Naive thymus-derived CD8-positive, alpha-beta T cell (primary cell): ENCODE measurements around the gene CAMTA1. TPM values are rescaled to one million over a fixed set of nuclear protein-coding genes. Genes with fewer than 3 reads are reported as not detected.

Experiments
- ATAC-seq, 2 donors: fragments of 150-1000 bp; cut with Tn5 transposase in 1 of 2; sonication (Bioruptor Pico), chemical (Tn5 transposase) in 1 of 2; 1 replicate in 1 of 2; 2 replicates in 1 of 2; pipeline ENCODE4 v1.10.0; 2021; ENCODE audit warnings: mild to moderate bottlenecking in 2 of 2, moderate library complexity in 2 of 2
- POLR2A ChIA-PET: fragments of 350-600 bp; sonication (Branson Sonifier 250); formaldehyde crosslinking; loops from one replicate; lab custom pipeline; 2021; ENCODE audit warnings: antibody characterized with exemption; lab: Charles Lee
- DNase-seq, 10 donors: peaks; one replicate each; pipeline versions ENCODE4 v3.0.0 to v3.0.0-alpha.2; 2020 to 2022
- H3K27ac Mint-ChIP-seq, 10 donors: one replicate each; pipeline ENCODE4 v1.8.0; 2020 to 2022; ENCODE audit warnings: mild to moderate bottlenecking in 10 of 10, mixed read lengths in 10 of 10, moderate library complexity in 4 of 10, inconsistent platforms in 1 of 10
- H3K27me3 Mint-ChIP-seq, 5 donors: one replicate each; pipeline ENCODE4 v1.8.0; 2021 to 2022; ENCODE audit warnings: mixed read lengths in 5 of 5
- H3K36me3 Mint-ChIP-seq, 3 donors: one replicate each; pipeline ENCODE4 v1.8.0; 2020 to 2022; ENCODE audit warnings: mixed read lengths in 3 of 3, mild to moderate bottlenecking in 2 of 3, inconsistent platforms in 1 of 3
- H3K4me1 Mint-ChIP-seq, 4 donors: one replicate each; pipeline ENCODE4 v1.8.0; 2021 to 2022; ENCODE audit warnings: mixed read lengths in 4 of 4
- H3K4me3 Mint-ChIP-seq, 10 donors: one replicate each; pipeline ENCODE4 v1.8.0; 2020 to 2022; ENCODE audit warnings: mild to moderate bottlenecking in 10 of 10, mixed read lengths in 10 of 10, moderate library complexity in 6 of 10, inconsistent platforms in 1 of 10
- H3K9me3 Mint-ChIP-seq, 9 donors: one replicate each; pipeline ENCODE4 v1.8.0; 2020 to 2022; ENCODE audit warnings: mixed read lengths in 9 of 9, mild to moderate bottlenecking in 3 of 9, inconsistent platforms in 1 of 9, moderate library complexity in 1 of 9
- polyA plus RNA-seq, 3 donors: library from polyadenylated mRNA; unstranded; fragments of 300-500 nt; fragmentation: Illumina TruSeq; gene quantifications; one replicate each; pipeline ENCODE4 v1.2.3, GENCODE V29; 2021
- total RNA-seq, 8 experiments: library from RNA in 2 of 8; stranded (reverse) in 2 of 8; gene quantifications; one replicate each; pipeline ENCODE4 v1.2.3 and lab custom pipeline; 2021 to 2026

The CAMTA1 gene
- total and polyA plus RNA-seq, 5 experiments from 2014 or later, result 32.6 to 78.3 (median 47.3) TPM

DNA sequence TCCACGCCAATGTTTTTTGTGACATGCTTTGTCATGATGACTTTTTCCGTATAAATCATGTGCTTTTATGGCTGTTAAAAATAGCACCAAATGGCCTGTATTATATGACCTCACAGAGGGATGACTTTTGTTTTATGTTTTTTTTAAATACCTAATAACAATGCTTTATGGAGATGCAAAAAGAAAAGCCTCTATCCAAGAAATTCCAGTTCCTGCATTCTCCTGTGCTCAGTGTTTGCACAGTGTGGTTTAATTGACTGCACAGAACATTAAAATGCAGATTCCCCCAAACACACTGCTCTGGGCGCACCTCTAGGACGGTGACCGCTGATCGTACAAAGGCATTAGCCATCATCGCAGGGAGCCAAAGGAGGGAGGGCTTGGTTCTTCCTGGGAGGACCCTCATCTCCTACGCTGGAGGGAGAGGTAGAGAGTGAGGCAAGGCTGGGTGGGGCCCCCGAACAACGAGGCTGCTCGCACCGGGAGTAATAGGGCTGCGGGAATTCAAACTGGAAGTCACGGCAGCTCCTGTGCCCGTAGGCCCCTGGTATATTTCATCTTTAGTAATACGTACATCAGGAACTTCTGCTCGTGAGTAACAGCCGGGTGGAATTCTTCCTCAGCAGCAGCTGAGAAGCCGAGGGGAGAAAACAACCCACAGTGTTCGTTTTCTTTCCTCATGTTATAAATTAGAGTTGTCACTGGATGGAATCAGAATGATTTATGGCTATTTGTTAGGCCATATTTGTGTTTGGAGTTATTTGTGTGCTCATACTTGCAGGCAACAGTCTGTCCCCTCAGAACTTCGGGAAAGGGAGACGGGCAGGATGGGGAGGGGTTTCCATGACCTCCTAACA is 465.6 kb downstream of the CAMTA1 start:
- H3K4me1 Mint-ChIP-seq, result no peaks in the 10 kb centered on the region
- H3K9me3 Mint-ChIP-seq, result peaks cover 0 to 3% (median 0%) of the 10 kb centered on the region in 9 donors
- peaks cover 16 to 68% (median 25%) of the 10 kb centered on the region in 5 donors for H3K27me3 Mint-ChIP-seq
- no peak overlapping the region for H3K4me3 Mint-ChIP-seq
- POLR2A ChIA-PET, result no interaction called here
- ATAC-seq (no peak), DNase-seq (no peak)
- no peaks in the 10 kb centered on the region for H3K36me3 Mint-ChIP-seq
- H3K27ac Mint-ChIP-seq, result no peak overlapping the region

DNA sequence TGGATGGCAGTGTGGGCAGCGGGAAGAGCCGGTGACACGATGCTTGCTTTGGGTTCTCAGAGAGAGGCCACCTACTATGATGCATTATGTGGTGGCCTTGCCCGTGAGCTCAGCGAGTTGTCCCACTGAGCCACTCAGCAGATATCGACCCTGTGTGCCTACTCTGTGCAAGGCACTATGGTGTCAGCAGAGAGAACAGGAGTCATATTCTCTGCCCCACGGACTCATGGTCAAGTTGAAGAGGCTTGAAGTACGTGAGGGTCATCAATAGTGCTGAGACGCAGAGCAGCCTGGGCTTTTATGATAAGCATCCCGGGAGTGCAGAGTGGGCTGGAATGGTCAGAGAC is 466.2 kb downstream of the CAMTA1 start:
- ATAC-seq (no peak), DNase-seq (no peak)
- H3K27ac Mint-ChIP-seq, result no peak overlapping the region
- no peak overlapping the region for H3K4me3 Mint-ChIP-seq
- peaks cover 15 to 62% (median 23%) of the 10 kb centered on the region in 5 donors for H3K27me3 Mint-ChIP-seq
- H3K9me3 Mint-ChIP-seq, result peaks cover 0 to 2% (median 0%) of the 10 kb centered on the region in 9 donors
- POLR2A ChIA-PET, result no interaction called here
- H3K4me1 Mint-ChIP-seq, result no peaks in the 10 kb centered on the region
- H3K36me3 Mint-ChIP-seq, result no peaks in the 10 kb centered on the region

DNA sequence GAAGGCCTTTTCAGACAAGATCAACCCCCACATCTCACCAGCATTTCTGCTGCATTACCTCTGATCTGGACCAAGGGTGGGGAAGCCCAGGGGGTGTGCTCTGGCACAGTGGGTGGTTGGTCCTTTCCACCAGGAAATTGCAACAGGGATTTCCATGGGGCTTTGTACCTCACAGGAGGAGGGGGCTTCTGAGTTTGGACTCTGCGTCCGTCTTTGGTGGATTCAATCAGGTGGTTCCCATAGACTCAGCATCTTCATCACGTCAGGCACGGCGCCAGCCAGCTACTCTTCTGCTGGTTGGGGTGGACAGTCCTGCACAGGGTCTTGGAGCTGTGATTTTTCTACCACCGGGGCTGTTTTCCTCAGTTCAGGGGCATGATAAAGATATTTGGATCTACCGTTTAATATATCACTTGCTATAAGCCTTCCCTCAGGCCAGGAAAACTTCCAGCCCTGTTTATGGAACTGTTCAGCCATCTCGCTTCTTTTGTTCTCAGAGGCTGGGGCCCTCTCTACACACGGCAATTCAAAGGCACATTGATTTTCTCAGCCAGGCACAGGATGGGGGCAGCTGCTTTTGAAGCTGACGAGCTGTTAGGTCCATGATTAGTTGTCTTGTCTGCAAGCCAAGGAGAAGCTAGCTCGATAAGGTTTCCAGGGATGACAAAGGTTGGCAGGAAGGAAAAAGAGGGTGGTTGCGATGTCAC is 467.3 kb downstream of the CAMTA1 start:
- POLR2A ChIA-PET, result no interaction called here
- H3K27me3 Mint-ChIP-seq, result peaks cover 10 to 51% (median 18%) of the 10 kb centered on the region in 5 donors
- ATAC-seq, result no peak
- DNase-seq, result no peak
- no peak overlapping the region for H3K4me3 Mint-ChIP-seq
- H3K4me1 Mint-ChIP-seq, result no peaks in the 10 kb centered on the region
- H3K27ac Mint-ChIP-seq, result no peak overlapping the region
- H3K36me3 Mint-ChIP-seq, result no peaks in the 10 kb centered on the region
- H3K9me3 Mint-ChIP-seq, result no peaks in the 10 kb centered on the region

DNA sequence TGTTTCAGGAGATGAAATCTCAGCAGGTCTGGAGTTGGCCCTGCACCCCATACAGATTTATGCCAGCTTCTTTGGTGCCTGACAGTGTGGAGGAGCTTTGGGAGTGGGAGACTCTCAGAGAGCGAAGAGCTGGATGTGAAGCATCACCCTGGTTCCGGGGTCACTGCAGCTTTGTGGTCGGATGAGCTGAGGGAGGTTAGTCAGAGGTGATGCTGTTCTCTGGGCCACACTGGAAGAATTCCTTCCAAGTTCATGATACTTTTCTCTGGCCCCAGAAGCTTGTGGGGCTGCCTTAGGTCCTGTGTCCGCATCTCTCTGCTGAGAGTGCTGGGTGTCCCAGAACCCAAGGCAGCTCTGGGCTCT is 467.8 kb downstream of the CAMTA1 start:
- H3K27me3 Mint-ChIP-seq, result peaks cover 8 to 45% (median 17%) of the 10 kb centered on the region in 5 donors
- no peaks in the 10 kb centered on the region for H3K36me3 Mint-ChIP-seq

DNA sequence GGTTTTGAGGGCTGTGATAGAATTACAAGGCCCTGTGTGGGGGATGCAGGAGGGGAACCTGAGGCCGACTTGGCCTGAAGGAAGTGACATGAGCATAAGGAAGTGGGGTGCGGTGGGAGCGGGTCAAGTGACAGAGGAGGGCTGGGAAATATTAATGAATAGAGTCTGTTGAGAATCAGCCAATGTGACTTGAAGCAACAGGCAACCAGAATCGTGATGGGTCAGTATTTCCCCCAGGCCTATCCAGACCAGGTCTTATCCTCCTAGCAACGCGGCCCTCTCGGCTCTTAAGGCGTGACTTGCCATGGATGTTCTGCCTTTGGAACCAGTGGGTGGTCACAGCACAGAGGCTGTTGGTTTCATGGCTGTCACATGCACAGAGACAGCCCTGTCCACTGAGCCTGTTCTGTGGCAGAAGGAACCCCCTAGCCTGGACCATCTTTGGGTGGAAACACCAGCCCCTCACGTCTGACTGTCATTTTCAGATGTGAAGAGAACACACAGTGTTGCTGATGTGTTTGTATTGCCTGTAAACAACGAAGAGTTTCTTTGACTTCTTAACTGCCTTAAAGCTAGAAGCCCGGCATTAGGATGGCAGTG is 468.8 kb downstream of the CAMTA1 start:
- DNase-seq, result no peak
- Mint-ChIP-seq H3K4me1 (no peaks in the 10 kb centered on the region), H3K9me3 (no peaks in the 10 kb centered on the region), H3K27me3 (peaks cover 7 to 35% (median 16%) of the 10 kb centered on the region in 5 donors), H3K36me3 (no peaks in the 10 kb centered on the region), H3K4me3 (no peak overlapping the region), H3K27ac (no peak overlapping the region)
- POLR2A ChIA-PET, result no interaction called here
- no peak for ATAC-seq

More for the DNA sequence above, 467.8 kb downstream of the CAMTA1 start:
- no peak overlapping the region for H3K27ac Mint-ChIP-seq
- no peaks in the 10 kb centered on the region for H3K4me1 Mint-ChIP-seq
- no peak for ATAC-seq
- POLR2A ChIA-PET, result no interaction called here
- no peak overlapping the region for H3K4me3 Mint-ChIP-seq
- DNase-seq, result no peak
- H3K9me3 Mint-ChIP-seq, result no peaks in the 10 kb centered on the region

DNA sequence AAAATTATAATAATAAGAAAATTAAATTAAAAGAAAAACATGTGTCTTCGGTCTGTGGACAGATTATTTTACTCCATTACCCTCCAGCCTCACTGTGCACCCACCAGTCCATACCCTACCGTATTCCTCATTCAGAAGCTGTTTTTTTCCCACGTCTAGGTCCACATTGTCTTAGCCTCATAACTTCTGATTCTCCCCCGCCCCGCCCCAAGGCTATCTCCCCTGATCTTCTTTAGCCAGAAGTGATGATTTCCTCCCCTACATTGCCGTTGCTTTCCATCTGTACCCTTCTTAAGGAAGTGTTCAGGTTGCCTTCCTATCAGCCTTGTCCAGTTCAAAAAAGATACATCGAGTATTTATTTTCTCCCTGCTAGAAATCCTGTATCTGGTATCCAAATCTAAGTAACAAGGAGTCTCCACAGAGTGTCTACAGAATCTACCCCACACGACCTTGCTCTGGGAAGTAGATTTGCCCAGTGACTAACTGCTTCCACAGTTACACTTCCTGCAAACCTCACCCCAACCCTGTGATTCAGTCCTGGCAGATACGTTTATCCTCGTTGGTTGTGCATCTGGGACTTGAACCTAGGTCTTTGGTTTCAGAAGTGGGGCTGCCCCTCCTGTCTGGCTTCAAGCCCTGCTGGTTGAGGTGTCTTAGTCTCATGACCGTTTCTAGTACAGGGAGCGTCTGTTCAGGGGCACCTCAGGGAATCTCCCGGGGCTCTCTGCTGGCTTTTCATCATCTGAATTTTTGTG is 470.2 kb downstream of the CAMTA1 start:
- no peak overlapping the region for H3K4me3 Mint-ChIP-seq
- no peaks in the 10 kb centered on the region for H3K4me1 Mint-ChIP-seq
- peak overlapping the region in 1 of 10 donors; percentile 40 for H3K27ac Mint-ChIP-seq
- POLR2A ChIA-PET, result no interaction called here
- no peaks in the 10 kb centered on the region for H3K9me3 Mint-ChIP-seq
- ATAC-seq, result no peak
- no peaks in the 10 kb centered on the region for H3K36me3 Mint-ChIP-seq
- no peak for DNase-seq
- peaks cover 7 to 27% (median 18%) of the 10 kb centered on the region in 5 donors for H3K27me3 Mint-ChIP-seq

DNA sequence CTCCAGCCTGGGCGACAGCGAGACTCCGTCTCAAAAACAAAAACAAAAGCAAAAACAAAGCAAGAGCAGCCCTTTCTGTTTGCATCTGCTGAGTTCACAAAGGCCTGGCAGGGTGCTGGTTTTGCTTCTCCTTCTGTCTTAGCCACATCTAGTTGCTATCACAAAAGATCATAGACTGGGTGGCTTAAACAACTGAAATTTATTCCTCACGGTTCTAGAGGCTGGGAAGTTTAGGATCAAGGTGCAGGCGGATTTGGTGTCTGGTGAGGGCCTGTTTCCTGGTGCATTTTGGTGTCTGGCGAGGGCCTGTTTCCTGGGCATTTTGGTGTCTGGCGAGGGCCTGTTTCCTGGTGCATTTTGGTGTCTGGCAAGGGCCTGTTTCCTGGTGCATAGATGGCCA is 471.3 kb downstream of the CAMTA1 start:
- no peaks in the 10 kb centered on the region for H3K9me3 Mint-ChIP-seq
- POLR2A ChIA-PET, result no interaction called here
- no peak for DNase-seq
- peaks cover 6 to 19% (median 16%) of the 10 kb centered on the region in 5 donors for H3K27me3 Mint-ChIP-seq
- H3K4me1 Mint-ChIP-seq, result no peaks in the 10 kb centered on the region
- no peaks in the 10 kb centered on the region for H3K36me3 Mint-ChIP-seq
- H3K27ac Mint-ChIP-seq, result no peak overlapping the region
- no peak for ATAC-seq
- H3K4me3 Mint-ChIP-seq, result no peak overlapping the region

DNA sequence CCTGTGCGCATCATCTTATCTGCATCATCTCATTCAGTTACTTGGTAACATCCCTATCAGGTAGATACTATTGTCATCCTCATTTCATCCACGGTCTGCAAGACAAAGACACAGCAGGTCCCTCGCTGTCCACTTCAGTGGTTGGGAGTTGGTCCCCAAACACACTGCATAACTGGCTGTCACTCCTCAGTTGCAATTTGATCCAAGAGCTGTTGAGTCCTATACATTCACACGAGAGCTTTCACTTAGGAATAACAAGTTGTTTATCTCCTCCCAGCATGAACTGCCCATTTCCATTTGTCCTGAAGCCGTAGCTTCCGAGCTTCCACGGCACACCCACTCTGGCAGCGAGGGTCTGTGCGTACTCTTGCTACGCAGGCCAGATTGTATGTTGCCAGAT is 472.0 kb downstream of the CAMTA1 start:
- Mint-ChIP-seq H3K27ac (no peak overlapping the region), H3K4me1 (no peaks in the 10 kb centered on the region), H3K36me3 (no peaks in the 10 kb centered on the region), H3K4me3 (no peak overlapping the region), H3K27me3 (peaks cover 4 to 17% (median 10%) of the 10 kb centered on the region in 5 donors), H3K9me3 (no peaks in the 10 kb centered on the region)
- POLR2A ChIA-PET, result no interaction called here
- ATAC-seq (no peak), DNase-seq (no peak)

DNA sequence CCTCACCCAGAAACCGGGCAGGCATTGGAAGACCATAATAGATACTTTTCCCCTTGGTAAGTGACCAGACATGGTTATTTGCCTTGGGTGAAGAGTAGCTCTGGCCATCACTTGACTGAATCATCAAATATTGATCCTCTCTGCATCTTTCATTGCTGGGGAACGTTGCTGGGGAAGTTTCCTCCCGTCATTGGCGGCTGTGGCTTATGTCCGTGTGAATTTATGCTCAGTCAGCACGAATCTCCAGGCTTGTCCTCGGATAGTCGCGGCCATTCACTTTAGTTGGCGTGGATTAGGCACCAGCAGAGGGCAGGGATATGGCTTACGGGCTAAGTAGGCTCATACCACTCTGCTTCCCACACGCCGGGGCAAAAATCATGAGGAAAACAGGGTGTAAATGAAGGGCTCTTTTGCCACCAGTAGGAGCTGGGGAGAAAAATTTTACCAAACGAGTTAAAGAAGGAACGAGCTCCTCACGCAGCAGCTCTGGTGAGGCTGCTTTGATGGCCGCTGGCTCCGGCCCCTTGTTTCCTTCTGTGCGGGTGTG is 473.4 kb downstream of the CAMTA1 start:
- DNase-seq, result no peak
- Mint-ChIP-seq H3K9me3 (no peaks in the 10 kb centered on the region), H3K27ac (no peak overlapping the region), H3K27me3 (peaks cover 8 to 24% (median 16%) of the 10 kb centered on the region in 5 donors), H3K4me1 (no peaks in the 10 kb centered on the region), H3K4me3 (no peak overlapping the region), H3K36me3 (no peaks in the 10 kb centered on the region)
- POLR2A ChIA-PET, result no interaction called here
- no peak for ATAC-seq

DNA sequence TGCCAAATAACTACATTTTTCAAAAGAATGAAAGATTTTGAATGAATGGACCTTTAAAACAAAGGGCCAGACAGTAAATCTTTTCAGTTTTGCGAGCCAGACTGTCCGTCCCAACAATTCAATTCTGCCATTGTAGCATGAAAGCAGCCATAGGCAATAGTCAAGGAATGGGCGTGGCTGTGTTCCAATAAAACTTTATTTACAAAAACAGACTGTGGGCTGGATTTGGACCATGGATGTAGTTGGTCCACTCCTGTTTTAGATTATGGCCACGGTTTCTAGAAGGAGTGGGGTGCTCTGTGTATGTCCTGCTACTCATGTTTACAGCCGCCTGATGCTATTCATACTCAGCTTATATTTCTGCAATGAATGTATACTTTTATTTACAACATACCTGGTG is 474.7 kb downstream of the CAMTA1 start:
- H3K27ac Mint-ChIP-seq, result no peak overlapping the region
- H3K9me3 Mint-ChIP-seq, result no peaks in the 10 kb centered on the region
- H3K4me3 Mint-ChIP-seq, result no peak overlapping the region
- H3K4me1 Mint-ChIP-seq, result no peaks in the 10 kb centered on the region
- H3K27me3 Mint-ChIP-seq, result peaks cover 8 to 24% (median 16%) of the 10 kb centered on the region in 5 donors
- no peaks in the 10 kb centered on the region for H3K36me3 Mint-ChIP-seq
- POLR2A ChIA-PET, result no interaction called here
- DNase-seq (no peak), ATAC-seq (no peak)

DNA sequence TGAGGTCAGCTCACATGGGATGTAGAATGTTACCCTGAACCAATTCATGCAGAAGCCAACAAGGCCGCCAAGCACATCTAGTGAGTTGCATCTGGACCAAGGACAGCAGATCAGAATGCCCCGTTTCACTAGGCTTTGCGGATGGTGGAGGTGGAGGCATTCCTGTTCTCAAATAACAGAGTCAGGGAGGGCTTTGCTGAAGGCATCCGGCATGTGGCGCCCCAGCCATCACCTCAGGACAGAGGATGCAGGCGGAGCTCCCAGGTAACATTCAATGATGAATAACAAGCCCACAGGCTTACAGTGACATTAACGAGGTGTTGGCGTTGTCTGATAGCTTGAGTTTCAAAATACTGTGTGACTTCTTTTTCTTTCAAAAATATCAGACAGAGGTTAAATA is 476.2 kb downstream of the CAMTA1 start:
- DNase-seq, result no peak
- ATAC-seq, result no peak
- Mint-ChIP-seq H3K4me1 (no peaks in the 10 kb centered on the region), H3K36me3 (no peaks in the 10 kb centered on the region), H3K4me3 (no peak overlapping the region), H3K27ac (no peak overlapping the region), H3K27me3 (peaks cover 8 to 33% (median 22%) of the 10 kb centered on the region in 5 donors), H3K9me3 (no peaks in the 10 kb centered on the region)
- POLR2A ChIA-PET, result no interaction called here

DNA sequence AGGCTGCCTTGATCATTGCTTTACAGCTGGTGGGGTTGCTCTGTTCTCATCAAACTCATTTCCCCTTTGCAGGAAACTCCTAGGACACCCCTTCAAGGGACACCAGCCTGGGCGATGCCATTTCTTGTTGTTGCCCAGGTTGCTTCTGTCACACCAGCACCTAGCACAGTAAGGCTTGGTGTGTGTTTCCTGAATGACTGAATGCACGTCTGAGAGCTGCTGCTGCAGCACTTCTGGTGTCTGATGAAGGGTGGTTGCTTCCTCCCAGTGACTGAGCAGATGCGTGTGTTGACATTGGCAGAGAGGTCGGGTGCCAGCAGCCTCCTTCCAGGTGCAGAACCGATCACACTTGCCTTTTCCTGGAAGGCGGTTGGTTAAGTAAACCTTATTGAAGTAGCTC is 477.4 kb downstream of the CAMTA1 start:
- peaks cover 0 to under 1% (median 0%) of the 10 kb centered on the region in 3 donors for H3K36me3 Mint-ChIP-seq
- H3K27ac Mint-ChIP-seq, result no peak overlapping the region
- H3K27me3 Mint-ChIP-seq, result peaks cover 12 to 39% (median 22%) of the 10 kb centered on the region in 5 donors
- DNase-seq, result no peak
- no peak overlapping the region for H3K4me3 Mint-ChIP-seq
- ATAC-seq, result no peak
- peaks cover 0 to 4% (median under 1%) of the 10 kb centered on the region in 9 donors for H3K9me3 Mint-ChIP-seq
- no peaks in the 10 kb centered on the region for H3K4me1 Mint-ChIP-seq
- POLR2A ChIA-PET, result no interaction called here
